GM23338 (cell line): ENCODE measurements around the gene MAPRE3. TPM values are rescaled to one million over a fixed set of nuclear protein-coding genes. Genes with fewer than 3 reads are reported as not detected.

Experiments used
- ATAC-seq: fragments of 200-7000 bp; cut with Tn5 transposase; 3 replicates; pipeline ENCODE4 v1.9.1; 2020
- DNase-seq: peaks from one replicate; pipeline ENCODE4 v3.0.0-alpha.2; 2015; ENCODE audit warnings: low spot score
- H2AFZ ChIP-seq: fragments of 200-600 bp; sonication (generic); 2 replicates; pipeline ENCODE4 v1.8.0; 2016; ENCODE audit warnings: antibody characterized with exemption, mild to moderate bottlenecking, moderate library complexity
- H3F3A ChIP-seq: fragments of 200-600 bp; sonication (generic); replicated peaks from 2 replicates; pipeline ENCODE4 v1.8.0; 2017; ENCODE audit warnings: antibody characterized with exemption, mixed run types, low read depth
- H3K27ac ChIP-seq: fragments of 200-600 bp; sonication (generic); 2 replicates; pipeline ENCODE4 v1.6.1; 2016; ENCODE audit warnings: low read depth
- H3K27me3 ChIP-seq: fragments of 200-600 bp; sonication (generic); 2 replicates; pipeline ENCODE4 v1.8.0; 2016; ENCODE audit warnings: mild to moderate bottlenecking, mixed run types, moderate library complexity; ENCODE audit not compliant: insufficient read depth
- H3K36me3 ChIP-seq: fragments of 200-600 bp; sonication (generic); 2 replicates; pipeline ENCODE4 v1.8.0; 2016; ENCODE audit warnings: mild to moderate bottlenecking; ENCODE audit not compliant: insufficient read depth
- H3K4me1 ChIP-seq: fragments of 200-600 bp; sonication (generic); 2 replicates; pipeline ENCODE4 v1.8.0; 2016; ENCODE audit warnings: mild to moderate bottlenecking, moderate library complexity; ENCODE audit not compliant: insufficient read depth
- H3K4me2 ChIP-seq: fragments of 200-600 bp; sonication (generic); 2 replicates; pipeline ENCODE4 v1.7.1; 2017; ENCODE audit warnings: mixed run types
- H3K4me3 ChIP-seq: fragments of 200-600 bp; sonication (generic); 2 replicates; pipeline ENCODE4 v1.6.1; 2016; ENCODE audit warnings: mixed run types
- H3K79me2 ChIP-seq: fragments of 200-600 bp; sonication (generic); replicated peaks from 2 replicates; pipeline ENCODE4 v1.8.0; 2017; ENCODE audit warnings: mild to moderate bottlenecking; ENCODE audit not compliant: insufficient read depth
- H3K9me2 ChIP-seq: fragments of 200-600 bp; sonication (generic); 2 replicates; pipeline ENCODE4 v1.8.0; 2017; ENCODE audit not compliant: insufficient read depth
- H4K20me1 ChIP-seq: fragments of 200-600 bp; sonication (generic); replicated peaks from 2 replicates; pipeline ENCODE4 v1.8.0; 2017; ENCODE audit warnings: mild to moderate bottlenecking; ENCODE audit not compliant: insufficient read depth
- H3K27ac Mint-ChIP-seq: 2 replicates; pipeline ENCODE4 v1.8.0; 2020; ENCODE audit warnings: inconsistent platforms, mild to moderate bottlenecking, moderate library complexity, mixed read lengths
- H3K27me3 Mint-ChIP-seq: 3 replicates; pipeline ENCODE4 v1.8.0; 2022; ENCODE audit warnings: low read depth, mild to moderate bottlenecking, moderate library complexity, mixed read lengths, inconsistent platforms; ENCODE audit not compliant: insufficient read depth, poor library complexity
- H3K36me3 Mint-ChIP-seq: 3 replicates; pipeline ENCODE4 v1.8.0; 2021; ENCODE audit warnings: low read depth, mild to moderate bottlenecking, inconsistent platforms, moderate library complexity, mixed read lengths
- H3K4me1 Mint-ChIP-seq: 3 replicates; pipeline ENCODE4 v1.8.0; 2020; ENCODE audit warnings: mild to moderate bottlenecking, inconsistent platforms, mixed read lengths
- H3K4me3 Mint-ChIP-seq: 3 replicates; pipeline ENCODE4 v1.8.0; 2021; ENCODE audit warnings: moderate library complexity, mild to moderate bottlenecking, inconsistent platforms, mixed read lengths
- H3K9me3 Mint-ChIP-seq: 3 replicates; pipeline ENCODE4 v1.8.0; 2020; ENCODE audit warnings: moderate library complexity, mild to moderate bottlenecking, inconsistent platforms, mixed read lengths
- CREB1 ChIP-seq: fragments of 250-450 bp; sonication (Bioruptor Pico); IDR thresholded peaks from 2 replicates; pipeline ENCODE4 v1.5.0; 2020; ENCODE audit warnings: low read depth, mild to moderate bottlenecking, moderate library complexity
- EZH2phosphoT487 ChIP-seq: fragments of 200-600 bp; sonication (generic); IDR thresholded peaks from one replicate; pipeline ENCODE4 v1.8.1; 2018; ENCODE audit warnings: antibody characterized with exemption; ENCODE audit not compliant: unreplicated experiment
- JUNB ChIP-seq: IDR thresholded peaks from one replicate; pipeline ENCODE4 v1.6.1; 2016; ENCODE audit warnings: antibody characterized with exemption; ENCODE audit not compliant: unreplicated experiment
- ZNF331 ChIP-seq: fragments of 250-450 bp; sonication (Bioruptor Pico); IDR thresholded peaks from 2 replicates; pipeline ENCODE4 v1.5.0; 2020; ENCODE audit warnings: low read depth, mild to moderate bottlenecking, moderate library complexity
- polyA plus RNA-seq: library from polyadenylated mRNA; unstranded; fragments of >200 nt; fragmentation: Nextera tagmentation; extraction: Ambion mirVana; gene quantifications from 2 replicates; pipeline ENCODE4 v1.2.1, GENCODE V29; 2016
- total RNA-seq: library from RNA; depleted of rRNA; stranded (reverse); fragments of >200 nt; shearing (Covaris generic); gene quantifications from 2 replicates; pipeline ENCODE4 v1.2.3, GENCODE V29; 2014
- TF ChIP-seq, protein P1 (sequence below): IDR thresholded peaks from one replicate; pipeline ENCODE4 v1.6.1; 2018; ENCODE audit warnings: antibody characterized with exemption; ENCODE audit not compliant: unreplicated experiment
- TF ChIP-seq, protein P2 (sequence below), 2 experiments: fragments of 200-600 bp in 1 of 2; sonication (generic) in 1 of 2; conservative IDR thresholded peaks; 2 replicates each; pipeline versions ENCODE4 v1.5.1 to v1.6.1; 2016 to 2017; ENCODE audit warnings: antibody characterized with exemption in 2 of 2, low read depth in 2 of 2, mild to moderate bottlenecking in 2 of 2, moderate library complexity in 1 of 2

The MAPRE3 gene
- total and polyA plus RNA-seq, 2 experiments from 2014 or later = 3.3 to 4.5 TPM

DNA sequence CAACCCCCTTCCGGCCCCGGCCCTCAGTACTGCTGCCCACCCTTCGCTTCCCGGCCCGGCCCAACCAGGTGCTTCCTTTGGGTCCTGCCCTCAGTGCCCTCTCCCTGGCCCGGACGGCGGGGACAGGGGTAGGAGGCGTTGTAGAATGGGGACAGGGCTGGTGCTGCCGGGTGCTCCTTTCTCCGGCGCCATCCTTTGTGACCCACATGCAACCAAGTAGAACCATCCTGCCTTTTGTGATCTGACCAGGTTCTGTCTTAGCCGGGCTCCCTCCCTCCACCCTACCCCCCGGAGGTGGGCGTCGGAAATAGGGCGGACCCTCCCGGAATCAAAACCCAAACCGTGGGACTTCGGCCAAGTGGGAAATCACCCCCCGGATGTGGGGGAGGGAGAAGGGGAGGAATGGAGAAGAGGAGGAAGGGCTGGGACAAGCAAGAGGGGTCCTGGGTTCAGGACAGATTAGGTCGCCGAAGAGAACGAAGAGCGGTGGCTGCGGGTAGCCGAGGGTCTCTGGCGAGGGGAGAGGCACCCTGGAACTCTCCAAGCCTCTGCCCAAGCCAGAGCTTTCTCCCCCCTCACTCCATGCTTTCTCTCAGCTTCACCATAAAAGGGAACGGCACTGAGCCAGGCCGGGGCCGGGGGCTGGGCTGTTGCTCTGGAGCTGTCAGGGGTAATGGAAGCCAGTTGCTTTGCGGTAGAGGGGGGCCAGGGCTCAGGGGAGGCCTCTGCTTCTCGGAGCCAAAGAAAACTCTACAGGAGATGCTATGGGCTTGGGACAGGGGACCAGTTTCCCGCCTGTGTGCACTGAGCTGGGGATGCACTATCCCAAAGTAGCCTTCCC lies 101.8 kb downstream of the MAPRE3 start (continued):
- TF ChIP-seq, protein P1, sequence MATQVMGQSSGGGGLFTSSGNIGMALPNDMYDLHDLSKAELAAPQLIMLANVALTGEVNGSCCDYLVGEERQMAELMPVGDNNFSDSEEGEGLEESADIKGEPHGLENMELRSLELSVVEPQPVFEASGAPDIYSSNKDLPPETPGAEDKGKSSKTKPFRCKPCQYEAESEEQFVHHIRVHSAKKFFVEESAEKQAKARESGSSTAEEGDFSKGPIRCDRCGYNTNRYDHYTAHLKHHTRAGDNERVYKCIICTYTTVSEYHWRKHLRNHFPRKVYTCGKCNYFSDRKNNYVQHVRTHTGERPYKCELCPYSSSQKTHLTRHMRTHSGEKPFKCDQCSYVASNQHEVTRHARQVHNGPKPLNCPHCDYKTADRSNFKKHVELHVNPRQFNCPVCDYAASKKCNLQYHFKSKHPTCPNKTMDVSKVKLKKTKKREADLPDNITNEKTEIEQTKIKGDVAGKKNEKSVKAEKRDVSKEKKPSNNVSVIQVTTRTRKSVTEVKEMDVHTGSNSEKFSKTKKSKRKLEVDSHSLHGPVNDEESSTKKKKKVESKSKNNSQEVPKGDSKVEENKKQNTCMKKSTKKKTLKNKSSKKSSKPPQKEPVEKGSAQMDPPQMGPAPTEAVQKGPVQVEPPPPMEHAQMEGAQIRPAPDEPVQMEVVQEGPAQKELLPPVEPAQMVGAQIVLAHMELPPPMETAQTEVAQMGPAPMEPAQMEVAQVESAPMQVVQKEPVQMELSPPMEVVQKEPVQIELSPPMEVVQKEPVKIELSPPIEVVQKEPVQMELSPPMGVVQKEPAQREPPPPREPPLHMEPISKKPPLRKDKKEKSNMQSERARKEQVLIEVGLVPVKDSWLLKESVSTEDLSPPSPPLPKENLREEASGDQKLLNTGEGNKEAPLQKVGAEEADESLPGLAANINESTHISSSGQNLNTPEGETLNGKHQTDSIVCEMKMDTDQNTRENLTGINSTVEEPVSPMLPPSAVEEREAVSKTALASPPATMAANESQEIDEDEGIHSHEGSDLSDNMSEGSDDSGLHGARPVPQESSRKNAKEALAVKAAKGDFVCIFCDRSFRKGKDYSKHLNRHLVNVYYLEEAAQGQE = no peak
- no peak for TF ChIP-seq JUNB
- no peak for TF ChIP-seq CREB1 (CRISPR knock-in tag)
- TF ChIP-seq, protein P2, sequence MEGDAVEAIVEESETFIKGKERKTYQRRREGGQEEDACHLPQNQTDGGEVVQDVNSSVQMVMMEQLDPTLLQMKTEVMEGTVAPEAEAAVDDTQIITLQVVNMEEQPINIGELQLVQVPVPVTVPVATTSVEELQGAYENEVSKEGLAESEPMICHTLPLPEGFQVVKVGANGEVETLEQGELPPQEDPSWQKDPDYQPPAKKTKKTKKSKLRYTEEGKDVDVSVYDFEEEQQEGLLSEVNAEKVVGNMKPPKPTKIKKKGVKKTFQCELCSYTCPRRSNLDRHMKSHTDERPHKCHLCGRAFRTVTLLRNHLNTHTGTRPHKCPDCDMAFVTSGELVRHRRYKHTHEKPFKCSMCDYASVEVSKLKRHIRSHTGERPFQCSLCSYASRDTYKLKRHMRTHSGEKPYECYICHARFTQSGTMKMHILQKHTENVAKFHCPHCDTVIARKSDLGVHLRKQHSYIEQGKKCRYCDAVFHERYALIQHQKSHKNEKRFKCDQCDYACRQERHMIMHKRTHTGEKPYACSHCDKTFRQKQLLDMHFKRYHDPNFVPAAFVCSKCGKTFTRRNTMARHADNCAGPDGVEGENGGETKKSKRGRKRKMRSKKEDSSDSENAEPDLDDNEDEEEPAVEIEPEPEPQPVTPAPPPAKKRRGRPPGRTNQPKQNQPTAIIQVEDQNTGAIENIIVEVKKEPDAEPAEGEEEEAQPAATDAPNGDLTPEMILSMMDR (conservative IDR thresholded peaks at IDR 0.05; ENCODE audit: low read depth in 2 of 2) = no peak
- TF ChIP-seq EZH2phosphoT487 = no peak

DNA sequence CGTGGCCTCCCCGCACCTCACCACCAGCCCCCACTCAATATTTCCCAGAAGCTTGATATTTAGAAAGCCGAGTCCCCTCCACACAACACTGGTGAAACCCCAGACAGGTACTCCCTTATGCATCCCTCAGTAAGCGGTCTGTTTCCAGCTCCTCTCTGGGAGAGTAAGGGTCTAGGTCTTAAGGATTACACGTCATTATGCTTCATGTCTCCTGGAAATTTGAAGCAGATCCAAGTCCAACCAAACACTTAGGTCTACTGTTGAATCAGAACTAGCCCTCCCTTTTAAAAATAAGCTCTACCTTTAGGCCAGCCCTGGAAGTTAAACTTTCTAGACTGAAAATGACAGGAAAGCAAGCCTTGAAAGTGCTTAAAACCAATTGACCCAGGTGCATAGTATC lies 102.5 kb downstream of the MAPRE3 start:
- H3K27ac ChIP-seq = peak overlapping the region; percentile 95
- H4K20me1 ChIP-seq = peaks cover 7% of the 10 kb centered on the region
- peaks cover 19% of the 10 kb centered on the region for H3K79me2 ChIP-seq
- Mint-ChIP-seq H3K4me1 (peaks cover 16% of the 10 kb centered on the region), H3K27me3 (peaks cover 23% of the 10 kb centered on the region), H3K36me3 (peaks cover 27% of the 10 kb centered on the region), H3K4me3 (peak overlapping the region; percentile 96), H3K9me3 (no peaks in the 10 kb centered on the region; the same call in 2 of the 3 replicates), H3K27ac (peak overlapping the region; percentile 88; the same call in 1 of the 2 replicates)
- peaks cover 7% of the 10 kb centered on the region; the same call in 1 of the 2 replicates for H3F3A ChIP-seq
- H3K4me3 ChIP-seq = peak overlapping the region; percentile 100
- no peaks in the 10 kb centered on the region; the same call in 1 of the 2 replicates for H3K36me3 ChIP-seq
- H3K4me2 ChIP-seq = peak overlapping the region; percentile 99
- TF ChIP-seq EZH2phosphoT487 = no peak
- TF ChIP-seq, protein P2 (conservative IDR thresholded peaks at IDR 0.05; ENCODE audit: low read depth in 2 of 2) = no peak
- no peak for TF ChIP-seq ZNF331 (CRISPR knock-in tag)
- no peaks in the 10 kb centered on the region for H3K9me2 ChIP-seq
- no peak for DNase-seq
- no peak for ATAC-seq
- H3K27me3 ChIP-seq = no peaks in the 10 kb centered on the region
- H3K4me1 ChIP-seq = peaks cover 19% of the 10 kb centered on the region
- peak overlapping the region; percentile 92 for H2AFZ ChIP-seq
